Measurements from ENCODE around the gene HSF2.
"Not testable (repeated sequence)": the region's sequence is repeated elsewhere in the genome, so short reads cannot be mapped to it uniquely, and the experiment has no call there.

Gene HSF2

DNA sequence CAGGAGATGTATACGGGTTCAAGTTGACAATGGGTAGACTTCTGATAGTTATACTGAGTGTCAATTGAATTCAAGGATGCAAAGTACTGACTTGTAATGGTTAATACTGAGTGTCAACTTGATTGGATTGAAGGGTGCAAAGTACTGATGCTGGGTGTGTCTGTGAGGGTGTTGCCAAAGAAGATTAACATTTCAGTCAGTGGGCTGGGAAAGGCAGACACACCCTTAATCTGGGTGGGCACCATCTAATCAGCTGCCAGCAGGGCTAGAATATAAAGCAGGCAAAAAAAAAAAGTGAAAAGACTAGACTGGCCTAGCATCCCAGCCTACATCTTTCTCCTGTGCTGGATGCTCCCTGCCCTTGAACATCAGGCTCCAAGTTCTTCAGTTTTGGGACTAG, 55.7 kb downstream of the HSF2 start:
- not testable (repeated sequence) for DNase-seq

DNA sequence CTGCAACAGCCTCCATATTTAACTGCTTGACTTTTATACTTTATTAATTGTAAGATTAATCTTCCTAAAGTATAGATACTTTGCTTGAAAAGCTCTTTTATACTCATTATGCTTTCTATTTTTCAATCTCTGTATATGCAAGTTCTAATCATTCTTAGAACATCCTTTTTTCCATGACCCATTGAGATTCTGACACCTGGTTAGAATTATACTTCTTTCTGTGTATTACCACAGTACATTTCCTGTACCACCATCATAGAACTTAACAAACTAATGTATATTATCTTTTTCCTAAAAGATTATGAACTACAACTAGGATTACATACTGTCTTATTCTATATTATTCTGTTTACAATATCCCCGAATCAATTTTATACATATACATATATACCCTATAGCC, 58.6 kb downstream of the HSF2 start:
- no peak for DNase-seq

DNA sequence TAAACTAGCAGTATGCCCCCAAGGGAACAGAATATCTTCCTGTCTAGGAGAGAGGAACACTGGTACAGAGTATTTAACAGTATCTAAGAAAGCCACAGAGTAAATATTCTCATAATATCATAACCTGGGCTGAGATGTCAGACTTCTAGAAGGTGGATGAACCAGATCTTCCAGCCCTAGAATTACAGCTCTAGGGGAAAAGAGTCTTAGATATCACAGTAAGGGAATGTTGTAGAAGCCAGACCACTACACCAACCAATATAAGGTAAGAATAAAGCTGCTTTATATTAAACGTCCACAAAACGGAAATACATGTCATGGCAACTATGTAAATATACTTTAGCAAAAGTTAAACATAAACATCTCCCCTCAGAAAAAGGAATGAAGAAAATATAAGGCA, 59.8 kb downstream of the HSF2 start:
- DNase-seq, result no peak

DNA sequence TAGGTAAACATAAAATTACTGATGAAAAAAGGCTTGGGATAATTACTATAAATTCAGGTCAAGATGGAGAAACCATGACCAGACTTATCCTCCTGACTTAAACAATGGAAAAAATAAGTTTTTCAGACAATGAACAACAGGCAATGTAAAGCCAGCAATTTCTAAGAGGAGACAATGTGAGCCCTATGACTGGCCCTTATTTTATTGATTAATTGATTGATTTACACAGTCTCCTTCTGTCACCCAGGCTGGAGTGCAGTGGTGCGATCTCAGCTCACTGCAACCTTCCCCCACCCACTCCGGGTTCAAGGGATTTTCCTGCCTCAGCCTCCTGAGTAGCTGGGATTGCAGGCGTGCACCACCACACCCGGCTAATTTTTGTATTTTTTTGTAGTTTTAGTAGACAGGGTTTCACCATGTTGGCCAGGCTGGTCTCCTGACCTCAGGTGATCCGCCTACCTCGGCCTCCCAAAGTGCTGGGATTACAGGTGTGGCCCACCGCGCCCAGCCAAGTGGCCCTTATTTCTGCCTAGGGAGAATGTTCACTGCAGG, 60.5 kb downstream of the HSF2 start:
- not testable (repeated sequence) for DNase-seq

DNA sequence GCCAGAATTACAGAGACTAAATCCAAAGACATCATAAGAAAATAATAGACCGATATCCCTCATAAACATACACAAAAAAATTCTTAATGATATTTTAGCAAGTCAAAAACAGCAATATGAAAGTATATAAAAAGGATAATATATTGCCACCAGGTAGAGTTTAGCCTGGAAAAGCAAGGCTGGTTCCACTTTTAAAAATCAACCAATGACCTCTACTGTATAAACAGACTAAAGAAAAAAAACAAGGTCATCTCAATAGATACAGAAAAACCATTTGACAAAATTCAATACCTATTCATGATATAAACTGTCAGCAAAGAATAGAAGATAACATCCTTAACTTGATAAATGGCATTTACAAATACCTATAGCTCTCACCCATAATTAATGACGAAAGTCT, 62.4 kb downstream of the HSF2 start:
- no peak for DNase-seq

DNA sequence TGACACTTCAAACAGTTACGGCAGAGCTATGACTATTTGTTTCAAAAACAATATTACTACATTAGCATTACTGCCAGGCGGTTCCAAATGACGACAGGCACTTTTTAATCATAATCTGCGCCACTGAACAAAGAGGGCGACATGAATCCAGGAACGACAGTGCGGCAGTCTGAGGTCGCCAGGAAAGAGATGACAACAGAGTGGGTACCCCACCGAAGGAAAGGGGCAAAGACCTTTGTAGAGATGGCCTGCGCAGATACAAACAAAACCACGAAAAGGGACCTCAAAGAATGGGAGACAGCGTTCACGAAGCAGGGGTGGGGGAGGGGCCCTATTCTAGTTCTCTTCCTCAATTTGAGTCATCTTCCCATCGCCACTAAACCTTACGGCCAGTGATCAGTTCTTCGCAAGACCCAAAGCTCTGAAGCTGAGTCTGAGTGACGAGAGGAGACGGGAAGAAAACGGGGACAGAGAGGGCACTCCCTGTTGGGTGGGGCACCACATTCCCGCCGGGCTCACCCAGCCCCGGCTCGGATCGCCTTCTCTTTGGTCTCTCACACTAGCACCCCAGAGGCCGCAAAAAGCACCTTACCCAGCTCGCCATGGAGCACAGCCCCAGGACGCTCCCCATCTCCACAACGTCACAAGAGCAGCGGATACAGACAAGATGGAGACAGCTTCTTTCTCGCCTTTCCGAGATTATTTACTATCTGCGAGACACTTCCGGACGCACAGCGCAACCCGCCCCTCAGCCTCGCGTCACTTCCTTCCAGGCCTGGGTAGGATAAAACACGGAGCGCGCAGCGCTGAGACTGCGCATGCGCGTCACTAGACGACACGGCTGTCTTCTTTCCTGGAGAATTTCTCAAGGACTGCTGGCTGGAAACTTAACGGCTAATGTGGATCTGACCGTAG, 71.9 kb downstream of the HSF2 start, which contains the start of gene SERINC1:
SERINC1 (minus strand) TSS at position 701 of the 915 bp plus-strand sequence; CDS start at position 631, 70 bp downstream.
- DNase-seq, result no peak

DNA sequence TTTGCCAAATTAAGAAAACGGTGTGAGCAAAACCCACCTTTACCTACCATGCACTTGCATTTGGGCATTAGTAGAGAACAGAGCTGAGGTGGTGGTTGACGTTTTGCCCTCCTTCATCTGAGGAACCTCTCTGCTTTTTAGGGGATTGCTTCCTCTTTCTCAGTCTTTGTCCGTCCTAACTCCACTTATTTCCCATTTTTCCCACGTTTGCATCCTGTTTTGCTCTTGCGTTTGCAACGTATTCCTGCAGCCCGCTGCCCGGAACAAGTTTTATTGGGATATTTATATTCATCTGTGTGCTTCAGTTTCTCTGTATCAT, 72.5 kb downstream of the HSF2 start:
- no peak for DNase-seq

DNA sequence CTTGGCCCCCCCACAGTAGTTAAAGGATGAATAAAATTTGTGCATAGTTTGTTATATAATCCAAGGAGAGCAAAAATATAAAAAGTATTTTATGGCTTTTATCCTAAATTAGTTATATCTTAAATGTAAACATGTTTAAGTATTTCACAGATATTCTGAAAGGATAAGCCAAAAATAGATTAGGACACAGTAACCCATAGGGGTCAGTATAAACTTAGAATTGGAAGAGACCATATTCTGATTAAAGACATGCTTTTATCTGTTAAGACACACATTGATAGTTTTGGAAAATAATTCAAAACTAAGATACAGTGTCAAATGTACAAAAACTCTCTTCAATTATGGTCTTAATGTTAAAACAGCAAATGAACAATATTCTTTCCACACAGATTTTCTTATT, 76.7 kb downstream of the HSF2 start:
- DNase-seq, result no peak

DNA sequence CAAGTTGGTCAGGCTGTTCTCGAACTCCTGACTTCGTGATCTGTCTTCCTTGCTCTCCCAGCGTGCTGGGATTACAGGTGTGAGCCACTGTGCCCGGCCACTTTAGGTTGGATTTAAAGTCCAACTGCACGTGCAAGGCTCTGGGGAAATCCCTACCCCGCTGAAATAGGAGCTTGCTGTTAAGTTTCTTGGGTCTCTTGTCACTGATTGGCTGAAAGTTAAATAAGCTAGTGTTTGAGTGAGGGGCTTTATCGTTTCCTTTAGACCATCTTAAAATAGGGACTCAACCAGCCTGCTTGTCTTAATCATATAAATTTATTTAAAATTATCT, 83.3 kb downstream of the HSF2 start:
- no peak for DNase-seq

Measured in cortex of kidney (tissue), 1 donor.